Raji (cell line): ENCODE results near the gene COIL.

ENCODE experiments used
- POLR2A ChIP-seq: IDR thresholded peaks from 2 replicates; pipeline ENCODE4 v1.6.1; 2011; ENCODE audit warnings: low read depth, low read length, control low read depth; ENCODE audit not compliant: insufficient read depth

Gene COIL

DNA sequence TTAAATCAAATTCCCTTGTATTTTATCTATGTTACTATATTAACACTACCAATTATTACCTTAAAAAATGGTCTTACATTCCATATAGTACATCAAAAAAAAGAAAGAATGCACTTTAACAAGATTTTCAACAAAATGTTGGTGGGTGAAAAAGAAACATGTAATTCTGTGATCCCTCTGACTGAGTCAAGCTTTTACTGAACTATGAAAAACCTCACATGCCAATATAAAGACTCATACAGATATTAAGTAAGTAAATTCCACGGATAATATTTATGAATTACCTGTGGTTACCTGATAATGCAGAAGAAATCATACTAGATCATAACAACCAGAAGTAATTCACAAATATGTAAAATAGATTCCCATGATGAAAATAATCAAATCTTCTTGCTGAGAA, 12.4 kb downstream of the COIL start:
- TF ChIP-seq POLR2A, result no peak

DNA sequence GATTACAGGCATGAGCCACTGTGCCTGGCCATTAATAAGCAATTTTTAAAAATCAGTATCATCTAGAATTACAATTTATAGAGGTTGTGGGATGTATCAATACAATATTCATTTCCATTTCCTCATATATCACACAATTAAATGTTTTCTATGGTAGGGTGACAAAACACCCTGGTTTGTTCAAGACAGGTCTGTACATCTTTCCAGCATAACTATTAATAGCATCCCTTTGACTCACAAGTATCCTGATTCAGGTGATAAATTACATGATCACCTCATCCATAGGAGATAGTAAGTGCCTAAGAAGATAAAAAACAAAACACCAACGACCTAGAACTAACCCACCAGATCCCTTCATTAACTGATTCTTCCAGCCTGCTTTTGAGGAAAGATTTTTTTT, 13.1 kb downstream of the COIL start:
- TF ChIP-seq POLR2A, result no peak

DNA sequence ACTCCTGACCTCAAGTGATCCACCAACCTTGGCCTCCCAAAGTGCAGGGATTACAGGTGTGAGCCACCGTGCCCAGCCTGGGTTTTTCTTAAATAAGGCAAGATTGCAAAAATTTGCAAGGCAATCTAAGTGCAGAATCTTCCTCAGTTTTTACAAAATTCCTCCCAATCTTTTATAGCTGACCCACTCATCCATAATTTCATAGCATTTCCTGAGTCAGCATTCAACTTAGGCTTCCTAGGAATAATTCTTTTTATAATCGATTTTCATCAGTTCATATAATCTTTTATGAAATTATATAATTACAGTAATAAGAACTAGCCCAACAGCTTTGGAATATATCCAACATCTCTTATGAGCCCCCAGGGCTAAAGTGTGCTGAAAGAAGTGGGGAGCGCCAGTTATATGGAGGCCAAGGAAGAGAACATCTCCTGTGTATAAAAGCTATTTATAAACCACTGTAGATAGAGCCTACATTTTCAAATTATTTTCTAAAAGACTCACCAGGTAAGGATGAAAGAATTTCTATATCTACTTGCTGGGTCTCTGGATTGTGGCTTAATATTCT, 14.8 kb downstream of the COIL start:
- TF ChIP-seq POLR2A, result no peak

DNA sequence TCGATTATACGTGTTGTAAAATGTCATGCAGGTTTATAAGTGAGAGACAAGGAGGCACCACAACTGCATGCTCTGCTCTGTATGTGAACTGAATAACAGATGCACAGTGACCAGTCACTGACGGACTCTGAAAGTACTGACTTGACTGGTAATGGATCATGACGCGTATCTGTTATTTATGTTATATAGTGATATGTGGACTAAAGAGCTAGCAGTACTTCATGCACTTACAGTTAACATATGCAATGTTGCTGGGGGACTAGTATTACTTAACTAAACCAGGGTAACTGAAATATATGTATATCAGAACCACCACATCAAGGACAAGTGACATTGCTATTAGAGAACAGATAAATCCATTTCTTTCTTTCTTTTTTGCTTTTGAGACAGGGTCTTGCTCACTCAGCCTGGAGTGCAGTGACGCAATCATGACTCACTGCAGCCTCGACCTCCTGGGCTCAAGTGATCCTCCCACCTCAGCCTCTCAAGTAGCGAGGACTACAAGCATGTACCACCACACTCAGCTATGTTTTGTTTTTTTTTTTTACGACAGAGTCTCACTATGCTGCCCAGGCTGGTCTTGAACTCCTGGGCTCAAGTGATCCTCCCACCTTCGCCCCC, 17.2 kb downstream of the COIL start:
- no peak for TF ChIP-seq POLR2A

DNA sequence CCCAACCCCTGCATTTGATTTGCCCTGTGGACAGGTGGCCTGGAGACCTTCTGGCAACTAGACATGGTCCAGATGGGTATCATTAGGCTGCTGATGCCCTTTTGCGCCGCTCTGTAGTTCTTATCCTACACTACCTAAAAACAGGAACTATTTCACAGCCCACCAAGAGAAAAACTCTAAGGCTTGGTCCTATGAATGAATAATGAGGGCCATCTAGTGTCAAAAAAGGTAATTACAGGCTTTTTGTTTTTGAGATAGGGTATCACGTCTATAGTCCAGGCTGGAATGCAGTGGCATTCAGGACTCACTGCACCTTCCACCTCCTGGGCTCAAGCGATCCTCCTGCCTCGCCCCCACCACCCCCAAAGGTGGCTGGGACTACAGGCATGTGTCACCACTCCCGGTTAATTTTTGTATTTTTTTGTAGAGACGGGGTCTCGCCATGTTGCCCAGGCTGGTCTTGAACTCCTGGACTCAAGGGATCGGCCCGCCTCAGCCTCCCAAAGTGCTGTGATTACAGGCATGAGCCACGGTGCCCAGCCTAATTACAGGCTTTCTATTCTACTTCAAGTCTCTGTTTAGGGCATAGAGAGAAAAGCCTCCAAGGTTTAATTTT, 20.9 kb downstream of the COIL start:
- TF ChIP-seq POLR2A, result no peak

DNA sequence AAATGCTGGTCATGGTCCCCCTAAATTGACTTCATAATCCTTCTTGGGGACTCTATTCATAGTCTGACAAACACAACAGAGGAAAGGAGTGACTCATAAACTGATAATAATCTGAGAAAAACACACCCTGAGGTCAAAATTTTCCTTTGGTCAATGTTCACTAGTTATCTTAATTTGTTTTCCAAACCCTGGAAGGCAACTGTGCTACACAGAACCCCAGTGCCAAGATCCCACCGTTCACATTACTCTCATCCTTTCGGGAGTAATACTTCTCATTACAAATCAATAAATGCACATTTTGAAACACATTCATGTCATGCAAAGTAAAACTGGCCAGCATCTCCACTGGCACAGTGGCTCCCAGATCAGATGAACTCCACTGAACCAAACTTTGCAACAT, 23.2 kb downstream of the COIL start:
- TF ChIP-seq POLR2A, result no peak

DNA sequence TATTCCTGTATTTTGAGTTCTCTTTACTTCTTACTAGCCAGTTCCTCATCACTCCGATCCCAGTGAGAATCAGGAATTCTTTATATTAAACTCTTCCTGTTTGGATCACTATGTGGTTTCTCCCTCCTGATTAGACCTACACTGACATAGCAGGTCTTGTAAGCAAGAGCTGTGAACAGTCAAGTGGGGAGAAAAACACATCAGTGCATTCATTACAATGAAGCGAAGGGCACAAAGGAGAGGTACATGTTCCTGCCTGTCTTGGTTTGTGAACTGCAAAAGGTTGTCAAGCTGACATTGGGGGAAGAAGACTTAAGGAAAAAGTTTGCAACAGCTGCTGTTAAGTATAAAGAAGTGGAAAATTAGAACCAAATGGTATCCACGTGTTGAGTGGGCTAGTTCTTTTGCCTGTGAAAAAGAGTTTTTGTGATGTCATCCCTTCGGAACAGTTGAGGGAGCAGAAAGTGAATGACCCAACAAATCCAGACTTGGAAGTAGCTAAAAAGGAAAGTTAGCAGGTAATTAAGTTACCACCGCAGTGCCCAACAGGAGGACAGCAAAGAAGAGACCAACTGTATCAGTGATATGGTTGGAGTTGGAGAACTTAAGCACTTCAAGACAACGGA, 24.0 kb downstream of the COIL start:
- TF ChIP-seq POLR2A, result no peak

DNA sequence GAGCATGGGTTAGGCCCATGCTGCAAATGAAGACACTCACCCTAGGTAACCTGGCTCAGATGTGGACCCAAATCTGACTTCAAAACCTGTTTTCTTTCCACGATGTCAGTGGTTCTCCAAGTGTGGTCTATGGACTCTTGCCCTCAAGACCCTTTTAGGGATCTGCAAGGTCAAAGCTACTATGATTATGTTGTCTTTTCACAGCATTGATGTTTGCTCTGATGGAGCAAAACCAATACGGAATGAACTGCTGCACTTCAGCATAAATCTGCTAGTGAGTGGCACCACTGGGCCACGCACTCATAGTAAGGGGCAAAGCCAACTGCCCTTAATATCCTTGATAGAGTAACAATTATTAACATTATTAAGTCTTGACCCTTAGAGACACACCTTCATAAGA, 25.4 kb downstream of the COIL start:
- TF ChIP-seq POLR2A, result no peak

DNA sequence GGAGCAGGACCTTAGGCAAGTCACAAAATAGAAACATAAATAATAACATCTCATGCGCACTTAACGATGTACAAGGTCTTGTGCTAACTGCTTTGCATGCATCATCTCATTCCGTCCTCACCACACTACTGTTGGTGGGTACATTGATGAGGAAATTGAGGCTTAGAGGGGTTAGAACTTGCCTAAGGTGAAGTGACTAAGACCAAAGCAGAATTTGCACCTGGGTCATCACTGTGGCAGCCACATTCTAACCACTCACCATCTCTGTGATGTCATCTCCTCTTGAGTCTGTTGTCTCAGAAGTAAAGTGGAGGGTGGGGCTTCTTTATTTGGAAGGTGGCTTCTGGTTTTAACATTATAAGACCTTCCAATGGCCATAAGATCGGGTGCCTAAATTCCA, 26.6 kb downstream of the COIL start:
- TF ChIP-seq POLR2A, result no peak

DNA sequence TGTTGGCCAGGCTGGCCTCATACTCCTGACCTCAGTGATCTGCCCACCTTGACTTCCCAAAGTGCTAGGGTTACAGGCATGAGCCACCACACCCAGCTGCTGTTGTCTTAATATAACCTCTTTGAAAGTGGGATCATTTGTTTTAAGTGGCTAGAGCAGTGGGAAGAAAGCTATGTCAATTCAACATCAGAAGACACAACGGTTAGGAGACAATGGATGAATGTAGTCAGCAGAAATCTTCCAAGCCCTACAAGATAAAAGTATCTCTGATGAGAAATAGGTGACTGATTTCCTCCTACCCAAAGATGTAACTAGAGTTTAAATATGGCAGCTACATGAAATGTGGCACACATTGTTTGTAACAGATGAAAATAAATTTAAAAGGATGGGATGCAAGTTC, 27.0 kb downstream of the COIL start:
- TF ChIP-seq POLR2A, result no peak

DNA sequence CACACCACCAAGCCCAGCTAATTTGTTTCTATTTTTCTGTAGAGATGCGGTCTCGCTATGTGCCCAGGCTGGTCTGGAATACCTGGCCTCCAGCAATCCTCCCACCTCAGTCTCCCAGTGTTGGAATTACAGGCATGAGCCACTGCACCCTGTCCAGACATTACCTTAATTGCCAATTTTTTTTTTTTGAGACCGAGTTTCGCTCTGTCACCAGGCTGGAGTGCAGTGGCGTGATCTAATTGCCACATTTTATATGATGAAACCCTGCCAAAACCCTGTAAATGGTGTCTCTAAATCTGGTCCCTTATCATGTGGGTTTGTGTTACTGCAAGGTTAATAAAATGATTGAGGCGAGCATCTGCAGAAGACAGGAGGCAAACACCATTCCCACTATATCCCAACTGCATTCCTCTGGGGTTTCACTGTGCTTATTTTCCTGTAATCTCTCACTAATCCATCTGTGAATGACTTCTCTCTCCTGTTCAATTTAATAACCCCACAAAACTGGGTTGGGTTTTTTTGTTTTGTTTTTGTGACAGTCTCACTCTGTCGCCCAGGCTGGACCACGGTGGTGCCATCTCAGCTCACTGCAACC, 27.6 kb downstream of the COIL start:
- TF ChIP-seq POLR2A, result no peak

DNA sequence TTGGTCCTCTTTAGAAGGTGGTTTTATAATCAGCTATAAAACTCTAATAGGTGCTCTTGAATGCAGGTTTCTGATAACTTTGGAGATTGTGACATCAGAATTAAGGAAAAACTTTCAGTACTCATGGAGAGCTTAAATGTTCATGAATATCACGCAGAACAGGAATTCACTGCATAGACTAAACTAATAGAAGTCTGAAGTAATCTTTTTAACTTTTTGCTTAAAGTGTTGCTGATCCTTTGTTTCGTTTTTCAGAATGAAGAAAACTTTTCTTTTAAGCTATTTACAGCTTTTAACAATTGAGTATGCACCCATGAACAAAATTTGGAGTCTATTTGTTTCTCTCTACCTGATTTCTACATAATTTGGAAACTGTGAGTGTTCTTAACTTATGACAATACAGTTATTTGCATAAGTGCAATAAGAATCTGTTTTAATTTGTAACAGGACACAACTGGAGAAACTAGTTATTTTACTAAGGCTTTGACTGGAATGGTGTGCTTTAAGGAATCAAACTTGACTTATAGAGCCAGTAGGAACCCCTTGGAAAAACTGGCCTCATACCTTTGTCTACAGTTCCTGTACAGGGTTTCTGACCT, 30.0 kb downstream of the COIL start:
- TF ChIP-seq POLR2A, result no peak

DNA sequence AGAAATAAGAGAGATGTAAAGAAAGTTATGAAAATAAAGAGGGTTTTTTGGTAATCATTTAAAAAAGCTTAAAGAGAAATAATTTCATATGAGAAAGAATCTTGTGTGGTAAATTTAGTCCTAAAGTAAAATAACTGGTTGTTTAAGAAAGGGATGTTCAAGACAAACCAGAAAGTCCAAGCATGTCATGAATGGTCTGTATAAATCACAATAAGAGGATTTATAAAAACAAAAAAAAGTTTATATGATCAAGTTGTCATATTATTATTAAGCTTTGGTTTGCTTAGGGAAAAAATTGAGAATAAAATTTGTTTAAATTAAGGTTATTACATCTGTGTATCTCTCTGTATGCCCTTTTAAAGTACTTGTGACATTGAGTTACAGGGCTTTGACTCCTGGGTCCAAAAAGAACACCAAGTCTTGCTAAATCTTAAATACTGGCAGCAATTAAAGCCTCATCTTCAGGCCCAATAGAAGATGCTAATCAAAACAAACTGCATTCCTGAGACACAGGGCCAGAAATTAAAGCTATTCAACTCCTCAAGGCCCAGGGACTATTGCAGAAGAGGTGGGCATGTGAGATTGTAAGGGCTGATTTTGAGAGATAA, 31.4 kb downstream of the COIL start:
- TF ChIP-seq POLR2A, result no peak

DNA sequence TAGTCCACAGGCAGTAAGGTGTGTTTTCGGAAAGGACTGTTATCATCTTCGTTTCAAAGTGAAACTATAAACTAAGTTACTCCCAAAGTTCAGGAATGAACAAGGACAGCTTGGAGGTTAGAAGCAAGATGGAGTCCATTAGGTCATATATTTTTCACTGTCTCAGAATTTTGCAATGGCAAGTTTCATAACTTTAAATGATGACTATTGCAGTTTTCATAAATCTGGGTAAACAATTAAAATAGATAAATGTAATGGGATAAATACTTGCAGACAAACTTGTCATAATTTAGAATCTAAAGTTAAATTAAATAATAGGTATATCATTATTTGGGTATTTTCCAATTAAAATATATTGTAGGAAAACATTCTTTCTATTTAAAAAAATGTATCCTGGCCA, 32.3 kb downstream of the COIL start:
- TF ChIP-seq POLR2A, result no peak

DNA sequence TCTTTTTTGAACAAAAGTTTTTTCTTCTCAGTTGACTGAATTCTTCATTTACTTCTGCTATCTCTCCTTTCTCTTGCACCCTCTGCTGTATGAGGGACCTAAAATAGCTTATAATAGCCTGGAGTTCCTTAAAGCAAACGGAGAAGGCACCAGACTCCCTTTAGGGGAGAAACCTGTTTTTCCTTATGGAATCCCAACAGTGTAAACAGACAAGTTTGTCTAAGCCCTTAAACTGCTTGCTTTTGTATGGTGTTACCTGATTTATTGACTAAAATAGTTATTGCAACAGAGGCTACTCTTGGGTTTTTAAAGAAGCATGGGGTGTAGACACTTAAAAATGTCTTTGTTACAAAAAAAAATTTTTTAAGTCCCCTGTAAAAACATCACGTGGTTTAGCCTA, 34.1 kb downstream of the COIL start:
- TF ChIP-seq POLR2A, result no peak

DNA sequence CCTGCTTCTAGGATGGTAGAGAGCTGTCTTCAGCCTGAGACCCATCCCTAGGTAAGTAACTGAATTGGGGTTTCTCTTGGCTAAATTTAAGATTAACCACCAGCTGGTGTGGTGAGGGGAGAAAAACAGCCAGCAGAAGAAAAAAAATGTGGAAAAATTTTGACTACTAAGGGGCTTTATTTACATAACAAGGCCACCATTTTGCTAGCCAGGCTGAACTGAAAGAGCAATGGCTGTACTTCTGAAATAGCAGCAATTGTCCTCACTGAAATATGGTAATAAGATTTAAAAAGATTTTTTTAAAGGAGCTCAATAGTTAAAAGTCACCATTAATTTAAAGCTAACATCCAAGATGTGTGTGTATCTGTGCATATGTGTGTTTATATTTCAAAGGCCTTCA, 34.6 kb downstream of the COIL start:
- TF ChIP-seq POLR2A, result no peak

DNA sequence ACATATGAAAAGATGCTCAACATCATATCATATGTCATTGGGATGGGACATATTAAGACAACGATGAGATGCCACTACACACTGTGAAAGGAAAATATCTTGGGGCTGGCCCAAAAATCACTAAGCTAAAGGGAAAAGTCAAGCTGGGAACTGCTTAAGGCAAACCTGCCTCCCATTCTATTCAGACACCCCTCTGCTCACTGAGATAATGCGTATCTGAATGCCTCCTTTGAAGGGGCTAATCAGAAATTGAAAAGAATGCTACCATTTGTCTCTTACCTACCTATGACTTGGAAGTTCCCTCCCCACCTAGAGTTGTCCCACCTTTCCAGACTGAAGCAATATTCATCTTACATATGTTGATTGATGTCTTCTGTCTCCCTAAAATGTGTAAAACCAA, 35.8 kb downstream of the COIL start:
- TF ChIP-seq POLR2A, result no peak
